Neural progenitor cell (in vitro differentiated cells): ENCODE measurements around the gene MCF2L2. TPM values are rescaled to one million over a fixed set of nuclear protein-coding genes. Genes with fewer than 3 reads are reported as not detected.
"Not testable (repeated sequence)": the region's sequence is repeated elsewhere in the genome, so short reads cannot be mapped to it uniquely, and the experiment has no call there.

Experiments used
- DNase-seq: peaks from one replicate; pipeline ENCODE4 v3.0.0-alpha.2; 2016; ENCODE audit warnings: low spot score
- H2AFZ ChIP-seq: fragments of 200-600 bp; sonication (generic); replicated peaks from 2 replicates; pipeline ENCODE4 v1.6.1; 2016; ENCODE audit warnings: antibody characterized with exemption
- H3F3A ChIP-seq: fragments of 200-600 bp; sonication (generic); 2 replicates; pipeline ENCODE4 v1.6.1; 2016; ENCODE audit warnings: antibody characterized with exemption, low read depth
- H3K27ac ChIP-seq: fragments of 200-600 bp; sonication (generic); 2 replicates; pipeline ENCODE4 v1.5.1; 2016; ENCODE audit warnings: mild to moderate bottlenecking
- H3K27me3 ChIP-seq: fragments of 200-600 bp; sonication (generic); 2 replicates; pipeline ENCODE4 v1.6.1; 2016; ENCODE audit warnings: mild to moderate bottlenecking, moderate library complexity
- H3K36me3 ChIP-seq: fragments of 200-600 bp; sonication (generic); 2 replicates; pipeline ENCODE4 v1.5.1; 2016
- H3K4me1 ChIP-seq: fragments of 200-600 bp; sonication (generic); 2 replicates; pipeline ENCODE4 v1.6.1; 2016; ENCODE audit warnings: mixed run types
- H3K4me2 ChIP-seq: fragments of 200-600 bp; sonication (generic); 2 replicates; pipeline ENCODE4 v1.6.1; 2016
- H3K4me3 ChIP-seq: fragments of 200-600 bp; sonication (generic); 2 replicates; pipeline ENCODE4 v1.5.1; 2016
- H3K79me2 ChIP-seq: fragments of 200-600 bp; sonication (generic); 2 replicates; pipeline ENCODE4 v1.6.1; 2016; ENCODE audit warnings: low read depth
- H3K9ac ChIP-seq: fragments of 200-600 bp; sonication (generic); 2 replicates; pipeline ENCODE4 v1.6.1; 2016
- H3K9me3 ChIP-seq: fragments of 200-600 bp; sonication (generic); 2 replicates; pipeline ENCODE4 v1.5.1; 2016; ENCODE audit warnings: low read depth
- H4K20me1 ChIP-seq: fragments of 200-600 bp; sonication (generic); 2 replicates; pipeline ENCODE4 v1.6.1; 2016; ENCODE audit warnings: low read depth
- H3K27ac Mint-ChIP-seq: 3 replicates; pipeline ENCODE4 v1.8.0; 2021; ENCODE audit warnings: mixed read lengths
- H3K27me3 Mint-ChIP-seq: 2 replicates; pipeline ENCODE4 v1.8.0; 2022; ENCODE audit warnings: low read depth, mild to moderate bottlenecking, inconsistent platforms, moderate library complexity, mixed read lengths; ENCODE audit not compliant: insufficient read depth
- H3K36me3 Mint-ChIP-seq: 3 replicates; pipeline ENCODE4 v1.8.0; 2021; ENCODE audit warnings: mixed read lengths
- H3K4me1 Mint-ChIP-seq: 3 replicates; pipeline ENCODE4 v1.8.0; 2021; ENCODE audit warnings: mixed read lengths
- H3K4me3 Mint-ChIP-seq: 3 replicates; pipeline ENCODE4 v1.8.0; 2021; ENCODE audit warnings: mild to moderate bottlenecking, moderate library complexity, mixed read lengths
- H3K9me3 Mint-ChIP-seq: 3 replicates; pipeline ENCODE4 v1.8.0; 2020; ENCODE audit warnings: mixed read lengths
- CTCF ChIP-seq: fragments of 200-600 bp; sonication (generic); IDR thresholded peaks from 2 replicates; pipeline ENCODE4 v1.5.1; 2017; ENCODE audit warnings: antibody characterized with exemption, mild to moderate bottlenecking
- EZH2 ChIP-seq: fragments of 200-600 bp; sonication (generic); IDR thresholded peaks from 2 replicates; pipeline ENCODE4 v1.6.1; 2017; ENCODE audit warnings: antibody characterized with exemption, mild to moderate bottlenecking, moderate library complexity
- EZH2phosphoT487 ChIP-seq: fragments of 200-600 bp; sonication (generic); IDR thresholded peaks from 2 replicates; pipeline ENCODE4 v1.6.1; 2017; ENCODE audit warnings: antibody characterized with exemption
- total RNA-seq: library from RNA; depleted of rRNA; stranded (reverse); fragments of >200 nt; gene quantifications from 2 replicates; pipeline ENCODE4 v1.2.3, GENCODE V29; 2015; ENCODE audit warnings: low replicate concordance

The MCF2L2 gene, protein sequence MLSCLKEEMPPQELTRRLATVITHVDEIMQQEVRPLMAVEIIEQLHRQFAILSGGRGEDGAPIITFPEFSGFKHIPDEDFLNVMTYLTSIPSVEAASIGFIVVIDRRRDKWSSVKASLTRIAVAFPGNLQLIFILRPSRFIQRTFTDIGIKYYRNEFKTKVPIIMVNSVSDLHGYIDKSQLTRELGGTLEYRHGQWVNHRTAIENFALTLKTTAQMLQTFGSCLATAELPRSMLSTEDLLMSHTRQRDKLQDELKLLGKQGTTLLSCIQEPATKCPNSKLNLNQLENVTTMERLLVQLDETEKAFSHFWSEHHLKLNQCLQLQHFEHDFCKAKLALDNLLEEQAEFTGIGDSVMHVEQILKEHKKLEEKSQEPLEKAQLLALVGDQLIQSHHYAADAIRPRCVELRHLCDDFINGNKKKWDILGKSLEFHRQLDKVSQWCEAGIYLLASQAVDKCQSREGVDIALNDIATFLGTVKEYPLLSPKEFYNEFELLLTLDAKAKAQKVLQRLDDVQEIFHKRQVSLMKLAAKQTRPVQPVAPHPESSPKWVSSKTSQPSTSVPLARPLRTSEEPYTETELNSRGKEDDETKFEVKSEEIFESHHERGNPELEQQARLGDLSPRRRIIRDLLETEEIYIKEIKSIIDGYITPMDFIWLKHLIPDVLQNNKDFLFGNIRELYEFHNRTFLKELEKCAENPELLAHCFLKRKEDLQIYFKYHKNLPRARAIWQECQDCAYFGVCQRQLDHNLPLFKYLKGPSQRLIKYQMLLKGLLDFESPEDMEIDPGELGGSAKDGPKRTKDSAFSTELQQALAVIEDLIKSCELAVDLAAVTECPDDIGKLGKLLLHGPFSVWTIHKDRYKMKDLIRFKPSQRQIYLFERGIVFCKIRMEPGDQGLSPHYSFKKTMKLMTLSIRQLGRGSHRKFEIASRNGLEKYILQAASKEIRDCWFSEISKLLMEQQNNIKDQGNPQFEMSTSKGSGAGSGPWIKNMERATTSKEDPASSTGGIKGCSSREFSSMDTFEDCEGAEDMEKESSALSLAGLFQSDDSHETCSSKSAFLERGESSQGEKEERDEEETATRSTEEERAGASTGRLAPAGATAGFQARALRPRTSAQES
- 10.4 and 11.1 TPM in 2 replicates for total RNA-seq

GRCh38 chr3:183428447-183429211 lies at the start of gene MCF2L2:
TSS of gene MCF2L2 (minus strand) at chr3:183428619. CDS start at chr3:183427977, 642 bp downstream.
- peak within 1 kb of the TSS; percentile 99 for H3K4me2 ChIP-seq
- peaks cover 5% of the 10 kb centered on the region for H4K20me1 ChIP-seq
- TF ChIP-seq EZH2phosphoT487 (peak; percentile 29), EZH2 (no peak)
- Mint-ChIP-seq H3K36me3 (no peaks in the 10 kb centered on the region), H3K9me3 (peaks cover 5% of the 10 kb centered on the region), H3K4me3 (peak within 1 kb of the TSS; percentile 94), H3K27ac (no peak within 1 kb of the TSS), H3K4me1 (peaks cover 19% of the 10 kb centered on the region), H3K27me3 (peaks cover 27% of the 10 kb centered on the region)
- DNase-seq = peak; percentile 87
- H3K27ac ChIP-seq = no peak within 1 kb of the TSS
- no peaks in the 10 kb centered on the region for H3K9me3 ChIP-seq
- peaks cover 23% of the 10 kb centered on the region for H3F3A ChIP-seq
- peak within 1 kb of the TSS; percentile 96 for H2AFZ ChIP-seq
- H3K4me1 ChIP-seq = peaks cover 14% of the 10 kb centered on the region
- H3K79me2 ChIP-seq = peaks cover 32% of the 10 kb centered on the region
- H3K9ac ChIP-seq = peak within 1 kb of the TSS; percentile 6
- H3K4me3 ChIP-seq = peak within 1 kb of the TSS; percentile 98
- no peaks in the 10 kb centered on the region for H3K36me3 ChIP-seq
- peaks cover 30% of the 10 kb centered on the region for H3K27me3 ChIP-seq

- no peaks in the 10 kb centered on the region for H3K27me3 ChIP-seq
- Mint-ChIP-seq H3K4me3 (no peak overlapping the region), H3K27me3 (no peaks in the 10 kb centered on the region), H3K36me3 (no peaks in the 10 kb centered on the region), H3K27ac (no peak overlapping the region), H3K4me1 (peaks cover 6% of the 10 kb centered on the region), H3K9me3 (no peaks in the 10 kb centered on the region)
- H3K4me3 ChIP-seq = no peak overlapping the region
- no peaks in the 10 kb centered on the region for H3K79me2 ChIP-seq
- no peak overlapping the region for H3K27ac ChIP-seq
- TF ChIP-seq CTCF (no peak), EZH2 (no peak)
- peaks cover 10% of the 10 kb centered on the region for H3K4me1 ChIP-seq
- no peaks in the 10 kb centered on the region for H3K36me3 ChIP-seq
- no peaks in the 10 kb centered on the region for H4K20me1 ChIP-seq
- DNase-seq = no peak
- H3K4me2 ChIP-seq = no peak overlapping the region
- peaks cover 17% of the 10 kb centered on the region for H3F3A ChIP-seq
- no peak overlapping the region for H3K9ac ChIP-seq
- no peaks in the 10 kb centered on the region for H3K9me3 ChIP-seq
- no peak overlapping the region for H2AFZ ChIP-seq
Observed at GRCh38 chr3:183477801-183478456, 49.5 kb upstream of the MCF2L2 start.

DNA sequence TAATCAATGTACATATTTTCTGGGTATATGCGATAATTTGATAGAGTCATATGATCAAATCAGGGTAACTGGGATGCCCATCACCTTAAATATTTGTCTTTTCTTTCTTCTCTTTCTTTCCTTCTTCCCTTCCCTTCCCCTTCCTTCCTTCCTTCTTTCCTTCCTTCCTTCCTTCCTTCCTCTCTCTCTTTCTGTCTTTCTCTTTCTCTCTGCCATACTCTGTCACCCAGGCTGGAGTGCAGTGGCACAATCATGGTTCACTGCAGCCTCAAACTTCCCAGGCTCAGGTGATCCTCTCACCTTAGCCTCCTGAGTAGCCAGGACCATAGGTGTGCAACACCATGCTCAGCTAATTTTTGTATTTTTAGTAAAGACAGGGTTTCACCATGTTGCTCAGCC lies 47.3 kb upstream of the MCF2L2 start:
- H3K36me3 ChIP-seq, H3K4me3 Mint-ChIP-seq, H3K9me3 Mint-ChIP-seq, H2AFZ ChIP-seq, H3K79me2 ChIP-seq, H3K27ac ChIP-seq, H3K9me3 ChIP-seq, H3K4me1 Mint-ChIP-seq, H3K4me3 ChIP-seq, H3K9ac ChIP-seq, H3K27me3 ChIP-seq, H3K27me3 Mint-ChIP-seq, H4K20me1 ChIP-seq, DNase-seq, H3K4me2 ChIP-seq, H3K27ac Mint-ChIP-seq, H3K36me3 Mint-ChIP-seq: not testable (repeated sequence)
- H3K4me1 ChIP-seq = peaks cover 10% of the 10 kb centered on the region
- H3F3A ChIP-seq = peaks cover 17% of the 10 kb centered on the region
